Mesothelial cell of epicardium (in vitro differentiated cells): ENCODE data around the gene OR2A25. TPM values are rescaled to one million over a fixed set of nuclear protein-coding genes. Genes with fewer than 3 reads are reported as not detected.

ENCODE experiments used
- DNase-seq, 2 experiments: peaks; one replicate each; pipeline ENCODE4 v3.0.0; 2021; ENCODE audit warnings: low spot score in 2 of 2; ENCODE audit not compliant: unreplicated experiment in 2 of 2
- H3K27ac Mint-ChIP-seq: 2 replicates; pipeline ENCODE4 v1.8.0; 2021; ENCODE audit warnings: mixed read lengths
- H3K27me3 Mint-ChIP-seq: 2 replicates; pipeline ENCODE4 v1.8.0; 2021; ENCODE audit warnings: low read depth, mixed read lengths
- H3K36me3 Mint-ChIP-seq: 2 replicates; pipeline ENCODE4 v1.8.0; 2021; ENCODE audit warnings: mixed read lengths
- H3K4me1 Mint-ChIP-seq: 2 replicates; pipeline ENCODE4 v1.8.0; 2021; ENCODE audit warnings: mixed read lengths
- H3K4me3 Mint-ChIP-seq: 2 replicates; pipeline ENCODE4 v1.8.0; 2021; ENCODE audit warnings: mild to moderate bottlenecking, moderate library complexity, mixed read lengths
- H3K9me3 Mint-ChIP-seq: 2 replicates; pipeline ENCODE4 v1.8.0; 2021; ENCODE audit warnings: mixed read lengths
- CTCF ChIP-seq: fragments of 200-600 bp; sonication (generic); IDR thresholded peaks from one replicate; pipeline ENCODE4 v1.5.0; 2021; ENCODE audit warnings: antibody characterized with exemption; ENCODE audit not compliant: unreplicated experiment
- total RNA-seq: library from RNA; stranded (reverse); gene quantifications from 3 replicates; pipeline ENCODE4 v1.2.1, GENCODE V29; 2021

Gene OR2A25
- total RNA-seq, 1 donor from 2014 or later = not detected

GRCh38 chr7:144026203-144026883 lies 43.3 kb upstream of the OR2A25 start:
- no peaks in the 10 kb centered on the region for H3K36me3 Mint-ChIP-seq
- DNase-seq = no peak
- no peaks in the 10 kb centered on the region for H3K27me3 Mint-ChIP-seq
- no peak overlapping the region for H3K4me3 Mint-ChIP-seq
- peaks cover 8% of the 10 kb centered on the region for H3K4me1 Mint-ChIP-seq
- H3K27ac Mint-ChIP-seq = no peak overlapping the region
- no peaks in the 10 kb centered on the region for H3K9me3 Mint-ChIP-seq
- TF ChIP-seq CTCF = no peak

- Mint-ChIP-seq H3K36me3 (no peaks in the 10 kb centered on the region), H3K4me1 (peaks cover 14% of the 10 kb centered on the region), H3K27me3 (no peaks in the 10 kb centered on the region), H3K9me3 (no peaks in the 10 kb centered on the region), H3K4me3 (no peak overlapping the region), H3K27ac (no peak overlapping the region)
- DNase-seq = no peak
- TF ChIP-seq CTCF = peak; percentile 25
Observed at GRCh38 chr7:144027070-144027469, 42.5 kb upstream of the OR2A25 start.

GRCh38 chr7:144027974-144028373 lies 41.6 kb upstream of the OR2A25 start:
- Mint-ChIP-seq H3K4me1 (peaks cover 16% of the 10 kb centered on the region), H3K4me3 (no peak overlapping the region), H3K36me3 (no peaks in the 10 kb centered on the region), H3K27me3 (no peaks in the 10 kb centered on the region), H3K9me3 (no peaks in the 10 kb centered on the region), H3K27ac (no peak overlapping the region)
- no peak for DNase-seq
- TF ChIP-seq CTCF = no peak

GRCh38 chr7:144028547-144028946 lies 41.1 kb upstream of the OR2A25 start:
- Mint-ChIP-seq H3K4me1 (peaks cover 19% of the 10 kb centered on the region), H3K9me3 (no peaks in the 10 kb centered on the region), H3K27ac (no peak overlapping the region), H3K27me3 (no peaks in the 10 kb centered on the region), H3K4me3 (no peak overlapping the region), H3K36me3 (no peaks in the 10 kb centered on the region)
- no peak for TF ChIP-seq CTCF
- DNase-seq = no peak

GRCh38 chr7:144032516-144032915 lies 37.1 kb upstream of the OR2A25 start:
- Mint-ChIP-seq H3K27me3 (no peaks in the 10 kb centered on the region), H3K36me3 (no peaks in the 10 kb centered on the region), H3K4me1 (peaks cover 19% of the 10 kb centered on the region), H3K27ac (no peak overlapping the region), H3K4me3 (no peak overlapping the region), H3K9me3 (no peaks in the 10 kb centered on the region)
- no peak for TF ChIP-seq CTCF
- DNase-seq = no peak
